Measurements from ENCODE around the gene RAP2B. TPM values are rescaled to one million over a fixed set of nuclear protein-coding genes. Genes with fewer than 3 reads are reported as not detected.

The RAP2B gene
- total RNA-seq, 1 experiment from 2014 or later: 18.2 TPM

- TF ChIP-seq, protein P1, sequence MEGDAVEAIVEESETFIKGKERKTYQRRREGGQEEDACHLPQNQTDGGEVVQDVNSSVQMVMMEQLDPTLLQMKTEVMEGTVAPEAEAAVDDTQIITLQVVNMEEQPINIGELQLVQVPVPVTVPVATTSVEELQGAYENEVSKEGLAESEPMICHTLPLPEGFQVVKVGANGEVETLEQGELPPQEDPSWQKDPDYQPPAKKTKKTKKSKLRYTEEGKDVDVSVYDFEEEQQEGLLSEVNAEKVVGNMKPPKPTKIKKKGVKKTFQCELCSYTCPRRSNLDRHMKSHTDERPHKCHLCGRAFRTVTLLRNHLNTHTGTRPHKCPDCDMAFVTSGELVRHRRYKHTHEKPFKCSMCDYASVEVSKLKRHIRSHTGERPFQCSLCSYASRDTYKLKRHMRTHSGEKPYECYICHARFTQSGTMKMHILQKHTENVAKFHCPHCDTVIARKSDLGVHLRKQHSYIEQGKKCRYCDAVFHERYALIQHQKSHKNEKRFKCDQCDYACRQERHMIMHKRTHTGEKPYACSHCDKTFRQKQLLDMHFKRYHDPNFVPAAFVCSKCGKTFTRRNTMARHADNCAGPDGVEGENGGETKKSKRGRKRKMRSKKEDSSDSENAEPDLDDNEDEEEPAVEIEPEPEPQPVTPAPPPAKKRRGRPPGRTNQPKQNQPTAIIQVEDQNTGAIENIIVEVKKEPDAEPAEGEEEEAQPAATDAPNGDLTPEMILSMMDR (conservative IDR thresholded peaks at IDR 0.05): no peak
- no CpG with 5 or more reads among the region's 2 CpGs for WGBS (ENCODE audit: extremely low coverage, insufficient read length, low lambda C conversion rate)
- Mint-ChIP-seq H3K27me3 (ENCODE audit: low read depth) (no peaks in the 10 kb centered on the region), H3K36me3 (ENCODE audit: insufficient read depth in 1 of 3, low read depth in 3 of 3) (peaks cover 1 to 5% (median 3%) of the 10 kb centered on the region in 3 experiments; a peak in 3 of 7 replicates), H3K9me3 (no peaks in the 10 kb centered on the region), H3K27ac (no peak overlapping the region), H3K4me1 (peaks cover 31% of the 10 kb centered on the region in 2 experiments), H3K4me3 (no peak overlapping the region)
- Histone ChIP-seq H3K4me2 (ENCODE audit: insufficient read depth, insufficient read length, low read length) (no peak overlapping the region), H4K91ac (ENCODE audit: insufficient read length, low read depth, low read length) (no peak overlapping the region), H4K5ac (ENCODE audit: insufficient read length, low read depth, low read length) (no peak overlapping the region), H3K79me1 (ENCODE audit: insufficient read depth, low read depth, low read length, poor library complexity, severe bottlenecking) (no peaks in the 10 kb centered on the region), H3K56ac (ENCODE audit: insufficient read length, low read depth, low read length) (no peak overlapping the region), H3K23ac (ENCODE audit: insufficient read length, low read depth, low read length) (no peak overlapping the region), H2BK5ac (ENCODE audit: insufficient read length, low read length) (no peak overlapping the region), H3K27ac (ENCODE audit: insufficient read length, low read depth, low read length) (no peak overlapping the region), H3K4me1 (ENCODE audit: insufficient read depth, low read length) (no peaks in the 10 kb centered on the region), H4K20me1 (ENCODE audit: control insufficient read depth, insufficient read depth, insufficient read length) (no peaks in the 10 kb centered on the region), H3T11ph (ENCODE audit: low read length) (no peak overlapping the region), H2BK12ac (ENCODE audit: insufficient read length, low read depth, low read length) (no peak overlapping the region), H3K27me3 (ENCODE audit: insufficient read depth, low read length) (no peaks in the 10 kb centered on the region), H3K14ac (ENCODE audit: insufficient read depth, low read length) (no peak overlapping the region), H3K23me2 (ENCODE audit: insufficient read length, low read depth, low read length, poor library complexity, severe bottlenecking) (peaks cover 10% of the 10 kb centered on the region), H3K9ac (ENCODE audit: extremely low read depth, insufficient read length, low read length) (no peak overlapping the region), H3K18ac (ENCODE audit: insufficient read length, low read depth, low read length) (no peak overlapping the region), H2BK15ac (ENCODE audit: low read depth, low read length) (no peak overlapping the region), H2BK120ac (ENCODE audit: low read depth, low read length, poor library complexity, severe bottlenecking) (no peak overlapping the region), H4K8ac (replicated peaks; ENCODE audit: insufficient read length, low read depth, low read length) (no peak overlapping the region), H3K79me2 (ENCODE audit: insufficient read depth, low read length) (peaks cover 14% of the 10 kb centered on the region; the same call in 1 of the 2 replicates), H3K9me3 (ENCODE audit: control insufficient read depth, low read depth, low read length) (no peaks in the 10 kb centered on the region), H2BK20ac (ENCODE audit: low read depth, low read length, poor library complexity, severe bottlenecking) (no peak overlapping the region), H2AK5ac (ENCODE audit: insufficient read length, low read length) (no peak overlapping the region), H2AFZ (ENCODE audit: low read length) (no peak overlapping the region), H3K4ac (ENCODE audit: low read depth, low read length) (no peak overlapping the region)
- no peak for DNase-seq
These were observed 4.8 kb downstream of the RAP2B start for GRCh38 chr3:153166796-153167195.

Data from H9 (cell line).